ENCODE measurements around the gene CLDN15.

GRCh38 chr7:101241443-101242349 is 4.1 kb upstream of the CLDN15 start:
- TF ChIP-seq ZNF274 (IDR thresholded peaks at IDR 0.05; ENCODE audit: low read depth, low read length) (no peak), SUZ12 (IDR thresholded peaks at IDR 0.05; ENCODE audit: extremely low read depth, insufficient read depth, insufficient read length) (no peak), YY1 (IDR thresholded peaks at IDR 0.05; ENCODE audit: insufficient read depth, insufficient read length) (no peak)
